SU-DHL-6 (cell line): ENCODE results near the gene SLC27A5.

Experiments
- EZH2phosphoT487 ChIP-seq: fragments of 200-600 bp; sonication (generic), shearing (Covaris generic); conservative IDR thresholded peaks from 2 replicates; pipeline ENCODE4 v1.6.1; 2018; ENCODE audit warnings: mild to moderate bottlenecking, antibody characterized with exemption, low read length, moderate library complexity, mixed read lengths
- TF ChIP-seq, protein P1 (sequence below): fragments of 200-600 bp; sonication (generic); IDR thresholded peaks from one replicate; pipeline ENCODE4 v1.5.1; 2017; ENCODE audit warnings: antibody characterized with exemption, mild to moderate bottlenecking, low read length, moderate library complexity; ENCODE audit not compliant: insufficient read depth, poor library complexity, severe bottlenecking

GRCh38 chr19:58479736-58480480, 31.9 kb downstream of the SLC27A5 start:
- TF ChIP-seq, protein P1, sequence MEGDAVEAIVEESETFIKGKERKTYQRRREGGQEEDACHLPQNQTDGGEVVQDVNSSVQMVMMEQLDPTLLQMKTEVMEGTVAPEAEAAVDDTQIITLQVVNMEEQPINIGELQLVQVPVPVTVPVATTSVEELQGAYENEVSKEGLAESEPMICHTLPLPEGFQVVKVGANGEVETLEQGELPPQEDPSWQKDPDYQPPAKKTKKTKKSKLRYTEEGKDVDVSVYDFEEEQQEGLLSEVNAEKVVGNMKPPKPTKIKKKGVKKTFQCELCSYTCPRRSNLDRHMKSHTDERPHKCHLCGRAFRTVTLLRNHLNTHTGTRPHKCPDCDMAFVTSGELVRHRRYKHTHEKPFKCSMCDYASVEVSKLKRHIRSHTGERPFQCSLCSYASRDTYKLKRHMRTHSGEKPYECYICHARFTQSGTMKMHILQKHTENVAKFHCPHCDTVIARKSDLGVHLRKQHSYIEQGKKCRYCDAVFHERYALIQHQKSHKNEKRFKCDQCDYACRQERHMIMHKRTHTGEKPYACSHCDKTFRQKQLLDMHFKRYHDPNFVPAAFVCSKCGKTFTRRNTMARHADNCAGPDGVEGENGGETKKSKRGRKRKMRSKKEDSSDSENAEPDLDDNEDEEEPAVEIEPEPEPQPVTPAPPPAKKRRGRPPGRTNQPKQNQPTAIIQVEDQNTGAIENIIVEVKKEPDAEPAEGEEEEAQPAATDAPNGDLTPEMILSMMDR, result no peak
- no peak for TF ChIP-seq EZH2phosphoT487
